Stimulated activated CD4-positive, alpha-beta T cell treated with anti-CD3 and anti-CD28 coated beads, Interleukin-1b, Interleukin-23, amount 100 ng/mL, for 24 hours (primary cell): ENCODE data around the gene KRT85.

Source experiments
- DNase-seq, 4 experiments: peaks; one replicate each; pipeline ENCODE4 v3.0.0-alpha.2; 2020; ENCODE audit warnings: low read depth in 4 of 4, low spot score in 1 of 4

The KRT85 gene

DNA sequence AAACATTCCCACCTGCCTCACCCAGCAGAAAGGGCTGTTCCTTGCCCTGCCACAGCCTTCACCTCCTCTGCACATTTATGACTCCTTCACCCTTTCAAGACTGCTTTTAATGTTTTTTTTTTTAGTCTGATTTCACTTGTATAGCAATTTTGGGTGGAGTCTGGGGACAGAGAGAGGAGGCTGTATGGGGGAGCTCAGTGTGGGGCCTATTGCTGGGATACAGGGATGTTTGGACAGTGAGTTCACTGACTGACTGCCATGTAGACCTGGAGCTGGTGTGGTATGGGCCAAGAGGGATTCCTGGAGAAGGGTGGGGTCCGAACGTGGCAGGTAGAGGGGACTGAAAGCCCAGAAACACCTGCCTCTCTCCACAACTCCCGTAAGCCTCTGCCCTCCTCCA lies 1.9 kb upstream of the KRT85 start:
- DNase-seq, result no peak

DNA sequence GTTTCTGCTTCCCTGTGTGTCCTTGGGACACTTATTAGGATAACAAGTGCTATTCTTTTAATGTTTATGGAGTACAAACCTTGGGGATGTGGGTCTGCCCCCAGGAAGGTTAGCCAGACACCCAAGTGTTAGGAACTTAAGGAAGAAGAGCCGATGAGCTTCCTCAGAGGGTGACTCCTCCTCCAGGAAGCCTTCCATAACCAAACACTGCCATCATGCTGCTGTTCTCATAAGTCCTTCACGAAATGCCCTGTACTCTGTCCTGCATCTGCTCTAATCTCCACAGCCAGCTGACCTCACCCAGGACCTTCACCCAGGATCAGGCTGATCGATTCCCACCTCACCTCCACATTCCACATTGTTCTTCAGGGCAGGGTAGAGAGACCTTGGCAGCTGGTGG lies 1.2 kb upstream of the KRT85 start:
- DNase-seq, result no peak

DNA sequence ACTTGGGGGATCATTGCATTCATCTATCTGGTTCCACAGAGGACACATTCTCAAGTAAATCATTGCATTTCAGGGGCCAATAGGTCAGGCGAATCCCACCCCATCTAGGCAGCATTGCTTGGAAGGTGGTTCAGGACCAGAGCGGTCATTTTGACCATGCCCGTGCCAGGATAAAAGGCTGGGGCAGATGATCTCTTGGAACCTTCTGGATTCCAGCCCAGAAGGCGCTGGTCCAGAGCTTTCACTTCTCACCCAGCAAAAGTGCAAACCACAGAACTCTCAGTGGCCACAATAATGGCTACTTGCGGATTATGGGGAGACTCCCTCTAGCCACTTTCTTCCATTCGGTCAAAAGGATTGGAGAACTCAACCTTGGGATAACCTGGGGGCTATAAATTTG lies 595 bp upstream of the KRT85 start:
- DNase-seq, result no peak

GRCh38 chr12:52364901-52365489 lies 2.3 kb downstream of the KRT85 start:
- no peak for DNase-seq

DNA sequence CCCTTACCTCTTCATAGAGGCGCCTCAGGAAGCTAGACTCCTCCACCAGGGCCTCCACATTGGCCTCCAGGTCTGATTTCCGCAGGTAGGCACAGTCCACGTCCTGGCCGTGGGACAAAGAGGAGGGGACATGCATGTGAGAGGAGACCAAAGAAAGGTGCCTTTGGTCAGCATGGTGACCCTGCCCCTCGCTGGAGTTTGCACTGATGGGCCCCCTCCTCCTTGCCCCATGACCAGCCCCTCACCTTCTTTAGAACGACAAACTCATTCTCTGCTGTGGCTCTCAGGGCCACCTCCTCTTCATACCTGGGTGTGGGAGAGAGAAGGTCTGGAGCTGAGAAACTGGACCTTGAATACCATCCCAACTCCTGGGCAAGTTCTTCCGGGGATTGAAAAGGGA lies 3.2 kb downstream of the KRT85 start:
- no peak for DNase-seq

- no peak for DNase-seq
Observed at GRCh38 chr12:52363111-52363679, 4.1 kb downstream of the KRT85 start.

GRCh38 chr12:52362118-52362726 lies 5.1 kb downstream of the KRT85 start:
- no peak for DNase-seq

DNA sequence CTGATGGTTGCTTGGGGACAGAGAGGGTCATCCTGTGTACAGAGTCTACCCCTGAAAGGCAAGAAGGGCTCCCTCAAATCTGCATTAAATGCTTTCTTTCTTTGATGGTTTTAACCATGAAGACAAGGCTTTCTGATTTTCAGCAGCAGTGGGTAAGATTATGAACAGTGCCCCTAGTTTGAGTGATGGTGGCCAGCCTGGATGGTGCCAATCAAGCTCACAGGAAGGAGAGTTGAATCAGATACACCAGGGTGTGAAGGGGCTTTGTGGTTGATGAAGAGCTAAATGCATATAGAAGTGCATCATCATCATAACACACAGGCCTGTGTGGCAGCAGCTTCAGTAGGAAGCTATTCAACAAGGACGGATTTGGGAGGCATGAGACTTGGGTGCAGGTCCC lies 5.7 kb downstream of the KRT85 start:
- no peak for DNase-seq

DNA sequence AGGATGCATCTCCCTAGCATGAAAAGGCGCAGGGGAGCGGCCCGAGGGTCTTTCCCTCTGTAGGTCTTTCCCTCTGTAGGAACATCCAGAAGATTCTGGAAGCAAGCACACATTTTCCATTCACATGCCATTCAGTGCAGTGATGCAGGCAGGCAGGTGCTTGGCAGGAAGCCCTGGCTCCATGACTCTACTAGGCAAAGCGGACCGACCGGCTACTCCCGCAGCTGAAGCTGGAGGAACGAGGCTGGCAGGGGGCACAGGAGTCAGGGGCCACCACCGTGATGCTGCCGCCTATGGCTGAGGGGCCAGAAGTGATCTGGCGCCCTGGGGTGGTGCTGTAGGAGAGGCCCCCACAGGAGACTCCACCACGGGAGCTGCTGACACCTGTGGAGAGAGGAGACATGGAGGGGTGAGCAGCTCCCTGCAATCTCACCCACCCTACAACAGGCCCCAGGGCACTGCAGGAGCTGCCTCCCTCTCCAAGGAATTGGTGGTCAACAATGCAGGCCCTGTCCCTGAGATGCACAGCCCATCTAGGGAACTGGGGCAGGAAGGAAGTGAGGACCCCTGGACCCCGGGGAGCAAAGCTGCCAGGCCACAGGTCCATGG lies 6.5 kb downstream of the KRT85 start:
- no peak for DNase-seq

DNA sequence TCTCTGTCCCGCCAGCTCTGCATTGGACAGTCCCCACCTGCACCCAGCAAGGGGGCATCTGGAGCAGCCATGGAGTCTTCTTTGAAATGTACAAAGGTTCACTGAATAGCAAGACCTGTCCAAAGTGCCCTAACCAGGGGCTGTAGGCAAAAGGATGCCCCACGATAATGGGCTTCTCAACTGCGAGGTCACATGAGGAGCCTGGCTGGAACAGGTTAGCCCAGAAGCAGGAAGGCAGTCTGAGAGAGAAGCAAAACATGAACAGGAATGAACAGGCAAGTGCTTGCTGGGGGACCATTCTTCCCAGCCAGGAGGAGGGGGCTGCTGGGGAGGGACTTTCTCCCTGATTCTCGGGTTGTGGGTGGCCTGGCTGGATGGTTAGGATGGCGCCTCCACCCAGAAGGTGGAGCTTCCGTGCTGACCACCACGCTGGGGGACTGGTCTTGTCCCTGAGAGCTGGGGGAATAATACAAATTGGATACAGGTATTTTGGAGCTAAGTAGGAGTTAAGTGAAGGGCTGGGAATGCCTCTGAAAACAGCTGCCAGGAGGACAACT lies 7.1 kb downstream of the KRT85 start:
- no peak for DNase-seq

- no peak for DNase-seq
Observed at GRCh38 chr12:52359621-52360061, 7.6 kb downstream of the KRT85 start.

DNA sequence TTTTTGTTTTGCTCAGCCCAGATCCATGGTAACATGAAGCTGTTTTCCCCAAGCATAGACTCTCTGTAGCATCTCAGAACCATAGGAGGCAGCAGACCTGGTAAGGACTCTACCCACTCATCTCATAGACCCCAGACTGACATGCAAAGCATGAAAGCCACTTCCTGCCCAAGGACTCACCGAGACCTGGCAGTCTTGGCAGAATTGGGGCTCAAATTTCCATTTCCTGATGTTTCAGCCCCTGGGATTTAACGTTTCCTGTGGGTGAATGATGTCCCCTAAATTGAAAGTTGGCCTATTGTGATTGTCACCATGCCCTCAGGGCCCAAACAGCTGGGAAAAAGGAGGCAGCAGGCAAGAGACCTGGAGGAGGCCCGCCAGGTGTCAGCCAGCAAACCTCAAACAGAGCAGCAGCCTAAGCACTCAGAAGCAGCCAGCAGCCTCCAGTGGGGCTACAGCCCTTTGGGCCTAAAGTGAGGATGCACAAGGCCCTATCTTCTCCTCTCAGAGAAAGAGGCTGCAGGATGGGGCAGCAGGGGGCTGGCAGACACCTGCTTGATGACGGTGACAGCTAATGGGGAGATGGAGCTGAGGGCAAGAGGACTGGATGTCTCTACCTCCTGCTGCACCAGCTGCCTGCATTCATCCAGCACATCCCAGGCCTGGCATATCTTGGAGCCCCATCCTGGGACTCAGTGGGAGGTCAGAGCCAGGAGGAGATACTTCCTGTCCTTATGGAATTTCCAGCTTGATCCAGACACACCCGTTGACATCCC lies 8.5 kb downstream of the KRT85 start:
- no peak for DNase-seq

DNA sequence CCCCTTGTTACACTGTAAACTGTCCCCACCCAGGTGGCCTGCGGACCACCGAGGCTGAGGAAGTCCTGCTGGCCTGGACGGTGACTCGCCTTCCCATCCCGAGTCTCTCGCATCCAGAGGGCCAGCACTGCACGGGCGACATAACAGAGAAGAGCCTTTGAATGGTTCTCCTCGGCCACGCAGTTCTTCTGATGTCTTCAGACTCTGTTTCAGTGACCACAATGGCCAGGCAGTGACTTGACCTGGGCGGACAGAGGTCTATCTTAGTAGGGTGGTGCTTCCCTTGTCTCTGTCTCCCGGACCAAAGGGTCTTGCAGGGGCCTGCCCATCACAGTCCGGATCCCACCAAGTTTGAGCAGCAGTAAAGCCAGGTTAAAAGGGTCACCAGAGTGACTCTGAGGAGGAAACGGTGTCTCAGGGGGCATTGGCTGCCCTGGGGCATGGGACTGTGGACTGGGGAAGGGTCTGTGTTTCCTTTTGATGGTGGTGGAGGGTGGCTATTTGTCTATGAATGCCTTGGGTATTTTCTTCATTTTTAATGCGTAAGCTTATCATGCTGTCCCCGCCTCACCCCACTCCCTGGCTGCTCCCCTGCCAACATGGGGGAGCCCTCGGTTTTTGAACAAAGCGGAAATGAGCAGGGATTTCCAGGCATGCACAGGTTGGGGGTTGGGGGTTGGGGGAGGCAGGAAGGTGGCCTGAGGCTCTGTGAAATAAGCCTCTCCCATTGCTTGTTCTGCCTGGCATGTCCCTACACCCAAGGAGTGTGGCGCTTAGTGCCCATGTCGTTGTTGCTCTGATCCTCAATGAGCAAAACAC lies 10.3 kb downstream of the KRT85 start:
- no peak for DNase-seq

- no peak for DNase-seq
Observed at GRCh38 chr12:52356031-52356761, 11.1 kb downstream of the KRT85 start.

DNA sequence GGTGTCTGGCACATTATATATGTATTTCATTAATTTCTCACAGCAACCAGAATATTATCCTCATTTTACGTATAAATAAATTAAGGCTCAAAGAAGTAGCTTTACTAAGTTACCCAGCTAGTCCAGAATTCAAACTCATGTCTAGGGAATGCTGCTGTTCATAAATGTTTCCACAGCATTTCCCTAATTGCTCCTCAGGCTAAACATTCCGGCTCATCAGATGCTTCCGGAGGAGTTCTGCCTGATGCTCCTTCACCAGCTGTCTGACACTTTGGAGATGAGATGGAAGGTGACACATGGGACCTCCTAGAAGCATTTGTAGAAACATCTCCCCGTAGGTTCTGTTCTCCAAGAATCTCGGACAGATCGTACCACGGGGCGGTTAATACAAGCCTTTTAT lies 12.1 kb downstream of the KRT85 start:
- DNase-seq, result no peak

DNA sequence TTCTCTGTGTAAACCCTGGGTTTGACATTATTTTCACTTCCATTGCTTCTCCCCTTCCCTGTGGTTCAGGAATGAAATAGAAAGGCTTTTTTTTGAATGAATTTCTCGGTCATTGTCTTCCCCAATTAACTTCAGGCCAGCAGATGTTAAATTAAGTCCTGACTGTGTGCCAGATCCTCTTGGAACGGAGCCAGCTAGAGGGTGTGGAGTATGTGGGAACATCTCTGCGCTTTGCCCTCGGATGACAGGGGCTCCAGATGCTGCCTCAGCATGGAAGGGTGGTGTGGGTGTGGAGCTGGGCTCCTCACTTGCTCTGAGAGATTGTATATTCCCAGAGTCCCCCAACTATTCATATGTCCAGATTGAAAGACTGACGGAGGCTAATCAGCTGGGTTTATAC lies 13.1 kb downstream of the KRT85 start:
- no peak for DNase-seq

- DNase-seq, result no peak
Observed at GRCh38 chr12:52353766-52354165, 13.5 kb downstream of the KRT85 start.

DNA sequence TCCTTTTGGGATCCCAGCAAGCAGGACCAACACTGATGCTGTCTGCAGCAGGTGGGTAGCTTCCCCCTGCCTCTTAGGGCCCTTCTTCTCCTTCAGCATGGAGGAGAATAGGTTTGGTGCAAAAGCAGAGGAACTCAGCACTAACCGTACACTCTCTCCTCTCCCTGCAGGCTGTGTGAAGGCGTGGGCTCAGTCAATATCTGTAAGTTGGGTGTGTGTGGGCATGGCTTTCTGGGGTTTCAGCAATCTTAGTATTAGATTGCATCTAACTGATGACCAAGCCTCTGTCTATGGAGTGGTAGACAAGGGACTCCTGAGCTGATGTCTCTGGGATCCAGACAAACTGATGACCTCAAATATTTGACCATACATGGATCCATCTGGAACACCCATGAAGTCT lies 14.3 kb downstream of the KRT85 start:
- no peak for DNase-seq

DNA sequence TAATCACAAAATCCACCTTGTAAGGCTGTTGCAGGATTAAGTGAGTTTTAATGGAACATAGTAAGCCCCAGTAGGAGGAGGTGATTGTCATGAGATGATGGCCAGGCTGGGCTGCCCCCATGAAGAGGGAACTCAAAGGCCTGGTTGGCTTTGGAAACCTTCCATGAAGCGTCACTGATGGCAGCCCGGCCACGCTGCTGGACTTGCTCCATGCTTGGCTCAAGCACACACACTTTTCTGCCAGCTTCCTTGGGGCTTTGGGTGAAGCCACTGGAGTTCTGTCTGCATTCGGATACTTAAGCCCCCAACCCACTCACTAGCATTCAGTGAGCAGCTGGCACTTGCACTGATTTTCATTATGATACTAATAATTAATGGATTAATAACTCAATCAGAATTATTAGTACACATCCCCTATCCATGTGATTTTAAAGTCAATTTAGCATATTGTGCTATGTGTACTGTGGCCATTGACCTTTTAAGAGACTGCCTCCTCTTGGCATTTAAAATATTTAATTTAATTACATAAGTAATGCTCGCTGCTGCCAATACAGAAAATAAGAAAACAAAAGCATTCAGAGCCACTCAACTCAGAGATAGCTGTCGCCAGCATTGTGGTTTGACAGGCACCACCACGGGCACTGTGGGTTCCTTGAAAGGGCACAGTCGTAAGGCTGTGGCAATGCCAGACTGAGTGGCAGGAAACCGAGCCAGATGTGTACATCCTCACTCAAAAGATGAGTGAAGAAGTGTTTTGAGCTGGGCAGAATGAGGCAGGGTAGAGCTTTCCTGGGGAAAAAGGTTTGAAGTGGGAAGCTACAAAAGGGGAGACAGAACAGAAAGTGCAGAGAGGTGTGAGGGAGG lies 15.9 kb downstream of the KRT85 start:
- DNase-seq, result no peak
